ENCODE results near the gene BCAS1.

Gene BCAS1

DNA sequence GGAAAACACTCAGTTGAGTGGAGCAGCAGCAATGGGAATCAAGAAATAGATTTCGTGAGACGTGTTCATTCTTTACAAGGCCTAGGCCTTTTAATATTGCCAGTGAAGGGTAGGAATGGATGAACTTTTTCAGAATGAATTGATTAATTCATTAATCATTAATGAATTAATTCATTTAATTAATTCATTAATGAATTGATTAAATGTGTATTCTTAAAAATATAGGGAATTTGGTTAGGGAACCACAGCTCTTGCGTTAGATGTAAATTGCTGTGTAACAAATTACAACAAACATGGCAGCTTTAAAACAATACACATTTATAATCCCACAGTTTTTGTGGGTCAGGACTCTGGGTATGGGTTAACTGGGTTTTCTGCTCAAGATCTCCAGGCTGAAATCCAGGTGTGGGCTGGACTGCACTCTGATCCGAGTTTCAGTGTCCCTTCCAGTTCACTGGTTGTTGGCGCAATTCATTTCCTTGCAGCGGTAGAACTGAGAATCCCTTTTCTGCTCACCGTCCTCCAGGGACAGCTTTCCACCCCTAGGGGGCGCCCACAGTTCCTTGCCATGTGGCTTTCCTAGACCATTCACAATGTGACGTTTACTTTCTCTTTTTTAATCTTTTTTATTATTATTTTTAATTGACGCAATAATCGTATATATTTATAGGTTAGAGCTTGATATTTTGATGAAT, 32.8 kb upstream of the BCAS1 start:
- DNase-seq, result peak; percentile 74

DNA sequence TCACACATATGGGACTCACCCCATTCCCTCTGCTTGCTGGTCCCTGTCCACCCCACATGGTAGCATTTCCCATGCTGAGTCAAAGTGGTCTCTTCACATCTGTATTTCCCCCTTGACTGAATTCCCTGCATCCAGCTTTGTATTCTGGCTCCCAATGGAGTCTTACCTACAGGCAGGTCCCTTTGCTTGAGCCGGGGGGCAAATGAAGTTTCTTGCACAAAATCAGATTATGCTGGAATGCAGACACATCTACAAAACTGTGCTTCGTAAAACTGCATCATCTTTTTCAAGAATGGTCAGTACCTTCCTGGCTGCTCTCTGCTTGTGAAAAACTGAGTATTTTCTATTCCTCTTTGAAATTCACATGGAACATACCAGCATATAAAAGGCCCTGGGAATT, 32.1 kb upstream of the BCAS1 start:
- DNase-seq, result no peak

DNA sequence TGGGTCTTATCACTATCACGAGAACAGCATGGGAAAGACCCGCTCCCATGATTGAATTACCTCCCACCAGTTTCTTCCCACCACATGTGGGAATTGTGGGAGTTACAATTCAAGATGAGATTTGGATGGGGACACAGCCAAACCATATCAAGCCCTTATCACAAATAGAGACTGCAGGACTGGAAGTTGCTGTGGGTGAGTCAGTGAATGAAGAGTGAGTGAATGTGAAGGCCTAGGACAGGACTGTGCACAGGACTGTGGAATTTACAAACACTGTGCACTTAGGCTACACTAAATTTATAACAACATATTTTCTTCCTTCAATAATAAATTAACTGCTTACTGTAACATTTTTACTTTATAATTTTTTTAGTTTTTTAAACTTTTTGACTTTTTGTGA, 30.2 kb upstream of the BCAS1 start:
- no peak for DNase-seq

DNA sequence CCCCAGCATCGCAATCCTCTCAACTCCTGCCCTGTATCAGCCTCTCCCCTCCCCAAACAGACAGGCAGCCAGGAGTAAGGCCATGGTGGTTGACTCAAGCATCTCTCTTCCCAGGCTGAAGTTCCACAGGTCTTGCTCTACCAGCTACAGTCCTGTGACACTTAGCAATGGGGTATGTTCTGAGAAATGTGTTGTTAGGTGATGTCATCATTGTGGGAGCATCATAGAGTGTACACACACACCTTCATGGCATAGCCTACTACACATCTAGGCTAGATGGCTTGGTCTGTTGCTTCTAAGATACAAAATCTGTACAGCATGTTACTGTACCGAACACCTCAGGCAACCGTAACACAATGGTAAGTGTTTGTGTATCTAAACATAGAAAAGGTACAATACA, 29.5 kb upstream of the BCAS1 start:
- DNase-seq, result no peak

DNA sequence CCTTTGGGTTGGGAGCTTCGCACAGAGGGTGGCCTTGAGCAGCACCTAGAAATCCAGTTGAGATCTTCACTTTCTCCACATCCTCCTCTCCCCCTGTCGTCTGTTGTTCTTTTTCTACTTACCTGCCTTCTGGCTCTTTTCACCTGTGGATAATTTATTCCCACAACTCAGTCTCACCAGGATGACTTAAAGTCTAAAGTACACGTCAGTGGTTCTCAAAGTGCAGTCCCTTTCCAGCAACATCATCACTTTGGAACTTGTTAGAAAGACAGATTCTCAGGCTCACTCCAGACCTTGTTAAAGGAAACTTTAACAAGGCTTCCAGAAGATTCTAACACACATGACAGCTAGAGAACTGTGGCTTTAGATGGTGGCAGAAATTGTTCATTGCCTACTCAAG, 27.7 kb upstream of the BCAS1 start:
- DNase-seq, result no peak

DNA sequence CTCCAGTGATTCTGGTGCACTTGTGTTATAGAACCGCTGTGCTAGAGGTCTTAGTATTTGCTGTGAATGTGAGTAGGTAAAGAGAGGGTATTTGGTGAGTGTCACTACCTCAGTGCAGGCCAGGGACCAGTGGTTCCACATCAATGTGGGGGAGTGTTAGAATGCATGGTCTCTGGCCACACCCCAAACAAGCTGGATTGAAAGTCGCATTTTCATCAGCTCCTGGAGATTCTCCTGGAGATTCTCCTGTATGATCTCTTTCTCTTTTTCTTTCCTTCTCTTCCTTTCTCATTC, 26.8 kb upstream of the BCAS1 start:
- no peak for DNase-seq

DNA sequence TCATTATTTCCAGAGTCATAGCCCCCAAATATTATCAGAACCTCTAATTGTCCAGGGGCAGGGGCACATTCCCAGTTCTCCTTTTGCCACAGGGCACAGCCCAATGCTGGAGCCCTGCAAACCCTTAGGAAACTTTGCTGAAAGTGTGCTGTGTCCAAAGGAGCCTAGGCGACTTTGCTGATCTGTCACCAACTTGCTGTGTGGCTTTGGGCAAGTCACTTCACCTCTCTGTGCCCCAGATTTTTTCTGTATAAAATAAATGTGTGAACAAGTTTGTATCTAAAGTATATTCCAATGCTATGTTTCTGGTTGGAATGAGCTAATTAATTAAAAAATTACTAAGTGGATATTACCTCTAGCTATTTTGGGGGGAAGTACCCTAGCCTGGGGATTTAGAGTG, 25.4 kb upstream of the BCAS1 start:
- DNase-seq, result no peak

DNA sequence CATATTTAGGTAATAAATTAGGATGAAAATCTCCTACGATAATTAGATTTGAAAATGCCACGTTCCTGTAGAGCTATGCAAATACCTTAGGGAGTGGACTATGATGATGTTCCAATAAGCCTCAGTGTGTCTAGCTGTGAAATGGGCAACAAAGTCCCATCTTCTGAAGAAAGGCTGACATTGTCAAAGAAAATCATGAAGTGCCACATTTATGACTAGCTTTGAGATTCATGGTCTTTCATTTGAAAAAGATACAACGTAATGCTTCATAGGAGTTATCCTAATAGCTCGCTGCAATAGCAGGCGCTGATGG, 23.8 kb upstream of the BCAS1 start:
- no peak for DNase-seq

DNA sequence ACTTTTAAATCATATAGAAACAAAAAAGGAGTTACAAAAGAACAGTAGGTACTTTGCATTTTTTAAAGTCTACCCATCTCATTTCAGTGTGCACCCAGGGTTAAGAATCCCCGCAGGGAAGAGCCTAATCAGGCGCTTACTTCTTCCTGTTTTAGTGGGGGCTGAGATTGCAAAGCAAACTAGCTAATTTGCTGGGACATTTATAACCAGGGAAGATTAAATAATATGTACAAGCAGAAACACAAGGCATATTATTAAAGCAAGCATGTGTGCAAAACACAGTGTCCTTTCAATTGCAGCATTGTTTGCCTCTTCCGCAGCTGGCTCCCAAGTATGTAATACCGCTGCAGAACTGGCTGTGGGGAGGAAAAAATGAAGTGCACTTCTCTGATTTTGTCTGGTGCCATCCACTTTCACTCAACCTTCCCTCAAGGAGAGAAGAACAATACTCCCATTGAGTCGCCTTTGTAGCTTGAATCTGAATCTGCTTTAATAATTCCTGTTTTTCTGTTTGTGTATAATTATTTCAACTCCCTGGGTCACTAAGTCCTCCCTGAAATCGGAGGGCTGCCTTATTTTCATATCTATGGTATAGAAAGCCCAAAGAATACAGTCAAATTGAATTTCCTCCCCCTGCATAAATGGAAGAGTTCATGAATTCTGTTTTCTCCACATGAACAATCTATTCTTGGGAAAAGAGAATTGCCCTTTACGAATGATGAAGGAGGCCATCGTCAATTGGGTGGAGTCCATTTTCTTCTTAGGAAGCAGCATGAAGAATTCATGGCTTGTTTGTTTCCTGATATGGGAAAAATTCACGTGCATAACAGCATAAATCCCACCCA, 23.3 kb upstream of the BCAS1 start:
- DNase-seq, result no peak

DNA sequence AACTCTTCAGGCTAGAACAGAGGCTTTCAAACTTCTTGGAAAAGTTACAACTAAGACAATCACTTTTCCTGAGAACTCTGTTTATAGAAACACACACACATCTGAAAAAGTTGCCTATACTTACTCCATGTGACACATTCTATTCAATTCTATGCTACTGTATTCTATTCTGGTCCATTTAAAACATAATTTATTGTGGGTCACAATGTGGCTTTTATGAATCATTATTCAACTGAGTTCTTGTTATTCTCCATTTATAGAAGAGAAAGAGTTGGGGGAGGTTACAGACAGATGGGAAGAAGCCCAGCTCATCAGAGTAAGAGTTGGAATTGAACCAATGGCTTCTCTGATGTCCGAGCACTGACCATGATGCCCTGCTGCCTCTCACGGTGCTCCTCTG, 21.6 kb upstream of the BCAS1 start:
- DNase-seq, result no peak

DNA sequence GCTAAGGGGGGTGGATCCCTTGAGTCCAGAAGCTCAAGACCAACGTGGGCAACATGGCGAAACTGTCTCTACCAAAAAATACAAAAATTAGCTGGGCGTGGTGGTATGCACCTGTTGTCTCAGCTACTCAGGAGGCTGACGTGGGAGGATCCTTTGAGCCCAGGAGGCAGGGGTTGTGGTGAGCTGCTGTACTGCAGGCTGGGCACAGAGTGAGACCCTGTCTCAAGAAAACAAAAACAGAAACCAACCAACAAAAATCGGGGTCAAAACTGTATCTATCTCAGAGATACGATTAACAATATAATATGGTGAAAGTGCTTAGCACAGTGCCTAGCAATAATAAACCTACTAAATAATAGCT, 20.7 kb upstream of the BCAS1 start:
- DNase-seq, result no peak

DNA sequence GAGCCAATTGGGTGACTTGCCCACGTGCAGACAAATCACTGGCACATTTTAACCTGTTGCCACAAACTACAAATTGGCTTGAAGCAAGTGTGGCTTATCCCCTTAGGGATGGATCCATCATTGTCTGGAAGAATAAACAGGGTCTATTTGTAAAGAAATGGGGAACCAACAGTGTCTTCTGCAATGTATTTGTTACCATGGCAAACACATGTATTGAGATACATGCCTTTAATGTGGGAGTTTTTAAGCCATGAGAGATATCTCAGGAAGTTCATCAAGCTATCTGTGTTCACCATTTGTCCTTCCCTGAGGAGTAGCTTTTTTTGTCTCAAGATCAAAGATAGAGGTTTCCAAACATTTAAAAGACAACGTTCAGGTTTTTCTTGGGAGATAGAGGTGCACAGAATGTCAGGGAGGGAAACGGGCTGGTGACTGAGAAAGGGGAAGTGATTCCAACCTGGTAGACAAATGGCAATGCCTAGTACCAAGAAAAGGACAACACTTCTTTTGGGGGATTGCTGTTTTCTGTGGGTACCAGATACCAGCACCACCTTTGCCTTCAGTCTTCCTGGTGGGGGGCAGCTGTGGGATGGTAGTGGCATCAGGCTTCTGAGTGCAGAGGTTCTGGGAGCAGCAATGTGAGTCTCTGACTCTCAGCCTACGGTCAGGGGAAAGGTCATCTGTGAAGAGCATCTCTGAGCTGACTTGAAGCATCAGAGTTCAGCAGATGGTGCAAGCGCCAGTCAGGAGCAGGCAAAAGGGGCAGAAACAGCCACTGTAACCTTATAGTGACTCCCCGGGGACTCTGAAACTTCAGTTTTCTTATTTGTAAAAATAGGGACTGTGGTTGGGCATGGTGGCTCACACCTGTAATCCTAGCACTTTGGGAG, 20.1 kb upstream of the BCAS1 start:
- no peak for DNase-seq

DNA sequence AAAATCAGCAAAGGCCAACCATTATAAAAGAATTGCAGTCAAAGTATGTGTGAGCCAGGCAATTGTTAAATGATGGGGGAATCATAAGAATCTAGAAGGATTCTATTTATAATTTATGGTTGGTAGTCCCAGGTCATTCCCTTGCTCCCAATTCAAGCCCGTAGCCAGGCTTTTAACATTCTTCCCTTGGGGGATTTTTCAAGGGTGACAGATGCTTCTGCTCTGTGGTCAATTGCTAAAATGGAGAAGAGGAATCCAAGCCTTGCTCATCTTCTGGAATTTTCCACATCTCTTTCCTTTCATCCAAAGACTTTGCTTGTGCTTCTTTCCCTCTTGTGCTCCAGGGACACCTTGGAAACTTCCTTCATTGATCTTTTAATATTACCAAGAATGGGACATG, 18.0 kb upstream of the BCAS1 start:
- no peak for DNase-seq

DNA sequence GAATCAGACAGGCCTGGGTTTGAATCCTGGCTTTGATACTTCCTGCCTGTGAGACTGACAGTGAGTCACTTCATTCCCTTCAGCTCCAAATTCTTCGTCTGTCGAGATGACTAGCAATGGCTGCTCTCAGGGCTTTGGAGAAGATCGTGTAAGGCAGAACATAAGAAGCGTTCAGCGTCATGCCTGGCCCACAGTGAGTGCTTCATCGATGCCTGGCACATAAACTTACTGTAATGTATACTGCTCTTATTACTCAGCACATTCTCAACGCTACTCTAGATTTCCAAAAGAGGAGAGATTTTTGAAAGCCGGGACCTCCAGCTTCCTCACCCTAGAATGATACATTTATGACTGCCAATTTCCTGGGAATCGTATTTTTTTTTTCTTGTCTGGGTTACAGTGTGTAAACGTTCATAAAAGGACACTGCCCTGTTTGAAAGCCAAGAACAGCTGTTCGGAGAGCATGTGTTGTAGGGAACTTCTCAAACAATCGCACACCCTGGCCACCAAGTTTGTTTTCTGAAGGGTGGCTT, 16.2 kb upstream of the BCAS1 start:
- DNase-seq, result no peak

DNA sequence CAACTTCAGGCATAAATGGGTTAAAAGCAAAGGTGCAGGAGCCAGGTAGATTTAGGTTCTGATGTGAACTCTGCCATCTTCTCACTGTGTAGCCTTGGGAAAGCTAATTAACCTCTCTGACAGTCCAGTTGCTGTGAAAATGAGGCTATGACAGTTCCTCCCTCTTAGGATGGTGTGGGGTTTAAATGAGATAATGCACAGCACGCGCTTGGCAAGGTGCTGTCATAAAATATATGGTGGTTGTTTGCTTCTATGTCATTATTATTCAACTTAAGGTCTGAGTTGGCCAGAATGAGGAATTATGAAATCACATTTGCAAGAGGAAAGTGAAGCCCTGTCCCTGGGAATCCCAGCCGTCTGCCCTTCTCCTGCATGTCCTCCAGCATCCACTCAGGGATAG, 15.5 kb upstream of the BCAS1 start:
- no peak for DNase-seq

DNA sequence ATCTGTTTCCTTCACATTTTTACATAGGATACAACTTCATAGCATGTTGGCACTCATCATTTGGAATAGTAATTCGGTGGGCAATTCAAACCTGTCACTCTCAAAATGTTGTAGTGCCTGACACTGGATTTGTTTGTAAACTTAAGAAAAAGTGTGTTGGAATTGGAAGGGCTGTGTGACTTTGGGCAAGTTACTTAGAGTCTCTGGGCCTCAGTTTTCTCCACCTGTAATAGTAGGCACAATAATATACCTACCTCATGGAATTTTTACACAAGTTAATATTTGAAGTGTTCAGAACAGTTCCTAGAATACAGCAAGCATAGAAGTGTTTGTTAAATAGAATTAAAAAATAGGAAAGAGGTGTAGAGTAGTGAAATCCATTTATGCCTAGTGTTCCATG, 15.0 kb upstream of the BCAS1 start:
- no peak for DNase-seq

DNA sequence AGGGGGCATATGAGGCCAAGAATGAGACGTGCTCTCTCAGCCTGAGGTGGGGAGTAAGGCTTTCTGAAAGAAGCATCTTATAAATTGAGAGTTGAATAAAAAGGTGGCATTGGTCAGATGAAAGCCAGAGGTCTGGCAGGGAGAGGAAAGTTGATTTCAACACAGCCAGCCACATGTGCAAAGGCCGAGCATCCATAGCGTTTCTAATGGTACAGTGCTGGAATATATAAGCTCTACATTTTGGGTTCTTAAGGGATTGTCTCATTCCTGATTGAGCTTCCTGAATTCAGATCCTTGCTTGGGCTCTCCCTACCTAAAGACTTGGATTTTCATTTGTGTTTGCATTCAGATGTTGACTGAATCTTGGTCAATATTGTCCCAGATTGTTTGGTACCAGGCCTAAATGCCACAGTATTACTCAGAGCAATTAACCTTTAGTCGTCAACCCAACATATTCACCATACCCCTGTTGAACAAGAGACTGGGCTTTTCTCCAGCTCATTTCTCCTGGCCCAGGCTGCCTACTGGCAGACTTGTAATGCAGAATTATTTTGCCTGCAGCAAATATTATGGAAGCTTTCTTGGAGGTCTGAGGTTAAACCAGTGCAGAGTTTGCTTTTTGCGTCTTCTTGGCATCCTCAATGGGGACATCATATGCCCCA, 14.5 kb upstream of the BCAS1 start:
- no peak for DNase-seq

DNA sequence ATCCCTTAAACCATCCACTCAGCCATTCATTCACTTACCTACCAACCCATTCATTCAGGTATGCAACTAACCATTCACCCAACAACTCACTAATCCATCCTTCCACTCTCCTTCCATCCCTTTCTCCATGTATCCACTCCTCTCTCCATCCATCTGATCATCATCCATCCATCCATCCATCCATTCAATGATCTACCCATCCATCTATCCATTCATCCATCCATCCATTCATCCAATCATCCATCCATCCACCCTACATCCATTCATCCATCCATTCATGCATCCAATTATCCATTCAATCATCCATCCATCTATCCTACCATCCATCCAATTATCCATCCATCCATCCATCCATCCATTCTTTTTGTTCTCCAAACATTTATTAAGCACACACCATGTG, 13.8 kb upstream of the BCAS1 start:
- DNase-seq, result no peak

DNA sequence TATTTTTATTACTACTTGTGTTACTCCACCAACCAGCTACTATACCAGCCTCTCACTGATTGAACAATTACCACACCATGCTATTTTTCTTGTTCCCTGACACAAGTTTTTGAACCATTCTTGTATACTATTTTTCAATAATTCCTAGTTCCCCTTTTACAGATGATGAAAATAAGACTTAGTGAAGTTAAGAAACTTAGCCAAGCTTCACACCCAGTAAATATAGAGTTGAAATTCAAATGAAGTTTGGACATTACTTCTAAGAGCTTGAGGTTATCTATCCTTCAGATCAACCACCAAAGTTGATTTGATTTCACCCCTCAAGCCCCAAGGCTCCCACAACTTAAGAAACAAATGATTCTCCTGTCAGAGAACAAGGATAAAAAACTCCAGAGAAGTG, 13.1 kb upstream of the BCAS1 start:
- no peak for DNase-seq

DNA sequence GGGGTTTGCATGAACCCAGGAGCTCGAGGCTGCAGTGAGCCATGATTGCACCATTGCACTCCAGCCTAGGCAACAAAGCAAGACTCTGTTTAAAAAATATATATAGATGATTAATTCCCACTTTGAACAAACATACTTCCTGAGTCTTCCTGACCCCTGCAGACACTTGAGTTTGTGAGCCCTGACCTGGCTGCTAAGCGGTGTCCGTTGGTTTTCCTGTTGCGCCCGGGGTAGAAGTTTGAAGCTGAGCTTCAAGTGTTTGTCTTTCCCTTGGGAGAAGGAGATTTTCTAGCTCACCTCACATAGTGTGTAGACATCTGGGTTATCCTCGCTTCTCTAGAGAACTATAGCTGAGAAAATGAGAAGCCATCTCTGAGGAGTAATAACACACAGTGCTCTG, 11.7 kb upstream of the BCAS1 start:
- no peak for DNase-seq

DNA sequence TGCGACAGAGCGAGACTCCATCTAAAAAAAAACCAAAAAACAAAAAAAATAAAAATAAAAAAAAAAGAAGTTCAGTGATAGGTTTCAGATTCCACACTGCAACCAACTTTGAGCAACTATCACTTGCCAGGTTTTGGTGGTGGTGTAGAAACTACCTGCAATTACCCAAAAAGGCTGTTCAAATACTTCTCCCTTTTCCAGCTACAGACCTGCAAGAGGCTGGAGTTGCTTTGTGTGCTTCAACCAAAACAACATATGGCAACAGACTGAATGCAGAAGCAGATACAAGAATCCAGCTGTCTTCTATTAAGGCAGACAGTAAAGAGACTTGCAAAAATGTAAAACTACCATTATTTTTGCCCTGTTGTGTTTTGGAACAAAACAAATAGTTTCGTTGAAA, 9.3 kb upstream of the BCAS1 start:
- no peak for DNase-seq

DNA sequence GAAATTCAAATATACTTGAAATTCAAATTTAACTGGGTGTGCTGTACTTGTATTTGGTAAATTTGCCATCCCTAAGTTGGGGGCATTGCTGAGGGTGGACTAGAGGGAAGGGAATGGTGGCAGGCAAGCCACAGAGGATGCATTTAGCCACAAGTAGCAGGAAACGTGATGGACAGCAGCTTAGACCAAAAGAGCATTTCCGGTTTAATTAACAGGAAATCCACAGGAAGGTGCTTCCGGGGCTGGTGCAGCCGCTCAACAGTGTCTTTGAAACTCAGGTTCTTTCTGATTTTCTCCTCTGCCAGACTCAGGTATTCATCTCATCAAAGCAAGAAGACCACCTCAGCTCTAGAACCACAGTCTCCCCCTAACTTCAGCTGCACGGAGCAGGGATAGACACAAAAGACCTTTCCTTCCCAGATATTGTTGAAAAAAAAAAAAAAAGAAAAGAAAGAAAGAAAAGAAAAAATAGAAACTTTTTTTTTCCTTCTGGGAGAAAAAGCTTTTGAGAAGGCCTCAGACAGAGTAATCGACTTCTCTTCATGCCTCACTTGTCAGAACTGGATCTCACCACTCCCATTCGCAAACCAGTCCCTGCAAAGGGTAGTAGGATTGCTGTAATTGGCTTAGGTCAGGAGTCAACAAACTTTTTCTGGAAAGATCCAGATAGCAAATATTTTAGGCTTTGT, 8.0 kb upstream of the BCAS1 start:
- no peak for DNase-seq

DNA sequence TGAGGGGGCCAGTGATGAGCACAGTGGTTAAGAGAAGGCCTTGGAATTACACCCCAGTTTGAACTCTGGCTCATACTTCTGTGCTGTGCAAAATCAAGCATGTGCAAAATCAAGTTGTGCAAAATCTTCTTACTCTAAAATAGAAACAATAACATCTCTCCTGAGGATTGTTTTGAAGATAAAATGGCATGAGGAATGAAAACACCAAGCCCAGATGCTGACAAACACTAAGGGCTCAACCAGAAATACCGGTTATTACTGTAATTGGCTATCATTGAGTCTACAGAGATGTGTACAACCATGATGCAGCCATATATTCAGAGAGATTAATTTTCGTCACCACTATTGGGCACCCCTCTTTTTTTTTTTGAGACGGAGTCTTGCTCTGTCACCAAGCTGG, 5.9 kb upstream of the BCAS1 start:
- DNase-seq, result no peak
